Breast epithelium (tissue), 4 donors: ENCODE measurements around the gene MDM1. TPM values are rescaled to one million over a fixed set of nuclear protein-coding genes. Genes with fewer than 3 reads are reported as not detected.

ENCODE experiments used
- DNase-seq, 2 donors: peaks; one replicate each; pipeline ENCODE4 v3.0.0-alpha.2; 2019; ENCODE audit warnings: low spot score in 2 of 2
- H3K27ac ChIP-seq, 2 donors: fragments of 200-600 bp; sonication (generic) in 1 of 2; one replicate each; pipeline ENCODE4 v1.5.1; 2016 to 2019; ENCODE audit warnings: mild to moderate bottlenecking in 1 of 2
- H3K27me3 ChIP-seq, 2 donors: fragments of 200-600 bp; sonication (generic) in 1 of 2; one replicate each; pipeline versions ENCODE4 v1.5.1 to v1.6.0; 2017 to 2019; ENCODE audit warnings: control low read depth in 1 of 2, mild to moderate bottlenecking in 1 of 2
- H3K36me3 ChIP-seq: fragments of 200-600 bp; one replicate; pipeline ENCODE4 v1.5.1; 2019
- H3K4me1 ChIP-seq, 2 donors: fragments of 200-600 bp; sonication (generic); one replicate each; pipeline ENCODE4 v1.5.1; 2016 to 2019; ENCODE audit warnings: control low read depth in 1 of 2
- H3K4me3 ChIP-seq, 3 donors: fragments of 200-600 bp; sonication (generic); 1 replicate in 2 of 3; 2 replicates in 1 of 3; pipeline ENCODE4 v1.5.1; 2016 to 2019; ENCODE audit warnings: mild to moderate bottlenecking in 3 of 3, moderate library complexity in 2 of 3
- H3K9me3 ChIP-seq, 2 donors: fragments of 200-600 bp; sonication (generic) in 1 of 2; one replicate each; pipeline ENCODE4 v1.5.1; 2016 to 2019; ENCODE audit warnings: control low read depth in 1 of 2
- POLR2A ChIP-seq: fragments of 450-650 bp; IDR thresholded peaks from one replicate; pipeline ENCODE4 v1.6.1; 2016; ENCODE audit warnings: antibody characterized with exemption, mild to moderate bottlenecking, moderate library complexity
- POLR2AphosphoS5 ChIP-seq, 3 donors: sonication (generic); formaldehyde crosslinking; IDR thresholded peaks; one replicate each; pipeline ENCODE4 v1.6.1; 2017; ENCODE audit warnings: antibody characterized with exemption in 3 of 3
- intact Hi-C: fragments of 100-400 bp; cut with DNase I; formaldehyde crosslinking; loops from one replicate; pipeline ENCODE4 v1.15.1; 2023; ENCODE audit warnings: low total_unique reads
- total RNA-seq, 3 donors: library from RNA; depleted of rRNA; stranded (reverse); fragments of >200 nt; gene quantifications; one replicate each; pipeline ENCODE4 v1.1.0, GENCODE V29; 2016
- TF ChIP-seq, protein P1 (sequence below), 3 donors: fragments of 450-650 bp; IDR thresholded peaks; one replicate each; pipeline ENCODE4 v1.5.1; 2016 to 2017; ENCODE audit warnings: antibody characterized with exemption in 3 of 3, mild to moderate bottlenecking in 3 of 3, moderate library complexity in 3 of 3

The MDM1 gene
- total RNA-seq, 3 donors from 2014 or later, result 13.1 to 38.6 (median 18.7) TPM

GRCh38 chr12:68250454-68250853 is 81.7 kb downstream of the MDM1 start:
- no peak for TF ChIP-seq POLR2AphosphoS5 (IDR thresholded peaks at IDR 0.05)
- no peak for TF ChIP-seq POLR2A
- TF ChIP-seq, protein P1, sequence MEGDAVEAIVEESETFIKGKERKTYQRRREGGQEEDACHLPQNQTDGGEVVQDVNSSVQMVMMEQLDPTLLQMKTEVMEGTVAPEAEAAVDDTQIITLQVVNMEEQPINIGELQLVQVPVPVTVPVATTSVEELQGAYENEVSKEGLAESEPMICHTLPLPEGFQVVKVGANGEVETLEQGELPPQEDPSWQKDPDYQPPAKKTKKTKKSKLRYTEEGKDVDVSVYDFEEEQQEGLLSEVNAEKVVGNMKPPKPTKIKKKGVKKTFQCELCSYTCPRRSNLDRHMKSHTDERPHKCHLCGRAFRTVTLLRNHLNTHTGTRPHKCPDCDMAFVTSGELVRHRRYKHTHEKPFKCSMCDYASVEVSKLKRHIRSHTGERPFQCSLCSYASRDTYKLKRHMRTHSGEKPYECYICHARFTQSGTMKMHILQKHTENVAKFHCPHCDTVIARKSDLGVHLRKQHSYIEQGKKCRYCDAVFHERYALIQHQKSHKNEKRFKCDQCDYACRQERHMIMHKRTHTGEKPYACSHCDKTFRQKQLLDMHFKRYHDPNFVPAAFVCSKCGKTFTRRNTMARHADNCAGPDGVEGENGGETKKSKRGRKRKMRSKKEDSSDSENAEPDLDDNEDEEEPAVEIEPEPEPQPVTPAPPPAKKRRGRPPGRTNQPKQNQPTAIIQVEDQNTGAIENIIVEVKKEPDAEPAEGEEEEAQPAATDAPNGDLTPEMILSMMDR (IDR thresholded peaks at IDR 0.05), result no peak
- Histone ChIP-seq H3K27ac (no peak overlapping the region), H3K4me1 (no peaks in the 10 kb centered on the region), H3K4me3 (no peak overlapping the region), H3K27me3 (no peaks in the 10 kb centered on the region), H3K9me3 (peaks cover 0 to 5% of the 10 kb centered on the region in 2 donors), H3K36me3 (no peaks in the 10 kb centered on the region)
- intact Hi-C loops, result no loop called here
- no peak for DNase-seq

DNA sequence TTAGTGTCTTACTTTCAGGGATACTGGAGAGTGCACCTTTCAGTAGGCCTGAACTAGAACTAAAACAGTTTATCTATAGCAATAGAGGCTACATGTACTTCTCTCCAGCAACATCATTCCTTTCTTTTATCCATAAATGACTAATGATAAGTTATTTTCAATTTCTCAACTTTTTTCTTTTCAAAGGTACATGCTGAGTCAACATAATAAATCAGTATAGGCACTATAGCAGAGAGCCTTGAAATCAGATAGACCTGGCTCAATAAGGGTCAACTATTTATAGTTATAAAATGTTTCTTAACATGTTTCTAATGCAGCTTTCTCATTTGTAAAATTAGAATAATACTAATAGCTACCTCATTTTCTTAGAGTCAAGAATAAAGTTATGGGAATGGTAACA is 84.4 kb downstream of the MDM1 start:
- TF ChIP-seq, protein P1 (IDR thresholded peaks at IDR 0.05), result no peak
- no peak for TF ChIP-seq POLR2AphosphoS5 (IDR thresholded peaks at IDR 0.05)
- no peak for TF ChIP-seq POLR2A
- Histone ChIP-seq H3K9me3 (peaks cover 0 to 5% of the 10 kb centered on the region in 2 donors), H3K4me3 (no peak overlapping the region), H3K4me1 (no peaks in the 10 kb centered on the region), H3K27me3 (no peaks in the 10 kb centered on the region), H3K36me3 (no peaks in the 10 kb centered on the region), H3K27ac (no peak overlapping the region)
- no peak for DNase-seq
- intact Hi-C loops, result no loop called here

GRCh38 chr12:68246350-68246749 is 85.8 kb downstream of the MDM1 start:
- no peak overlapping the region for H3K4me3 ChIP-seq
- H3K4me1 ChIP-seq, result no peaks in the 10 kb centered on the region
- no peak overlapping the region for H3K27ac ChIP-seq
- H3K9me3 ChIP-seq, result peaks cover 0 to 5% of the 10 kb centered on the region in 2 donors
- no peak for DNase-seq
- H3K27me3 ChIP-seq, result no peaks in the 10 kb centered on the region
- no peaks in the 10 kb centered on the region for H3K36me3 ChIP-seq
- no peak for TF ChIP-seq POLR2AphosphoS5 (IDR thresholded peaks at IDR 0.05)
- TF ChIP-seq POLR2A, result no peak
- TF ChIP-seq, protein P1 (IDR thresholded peaks at IDR 0.05), result no peak
- intact Hi-C loops, result no loop called here

DNA sequence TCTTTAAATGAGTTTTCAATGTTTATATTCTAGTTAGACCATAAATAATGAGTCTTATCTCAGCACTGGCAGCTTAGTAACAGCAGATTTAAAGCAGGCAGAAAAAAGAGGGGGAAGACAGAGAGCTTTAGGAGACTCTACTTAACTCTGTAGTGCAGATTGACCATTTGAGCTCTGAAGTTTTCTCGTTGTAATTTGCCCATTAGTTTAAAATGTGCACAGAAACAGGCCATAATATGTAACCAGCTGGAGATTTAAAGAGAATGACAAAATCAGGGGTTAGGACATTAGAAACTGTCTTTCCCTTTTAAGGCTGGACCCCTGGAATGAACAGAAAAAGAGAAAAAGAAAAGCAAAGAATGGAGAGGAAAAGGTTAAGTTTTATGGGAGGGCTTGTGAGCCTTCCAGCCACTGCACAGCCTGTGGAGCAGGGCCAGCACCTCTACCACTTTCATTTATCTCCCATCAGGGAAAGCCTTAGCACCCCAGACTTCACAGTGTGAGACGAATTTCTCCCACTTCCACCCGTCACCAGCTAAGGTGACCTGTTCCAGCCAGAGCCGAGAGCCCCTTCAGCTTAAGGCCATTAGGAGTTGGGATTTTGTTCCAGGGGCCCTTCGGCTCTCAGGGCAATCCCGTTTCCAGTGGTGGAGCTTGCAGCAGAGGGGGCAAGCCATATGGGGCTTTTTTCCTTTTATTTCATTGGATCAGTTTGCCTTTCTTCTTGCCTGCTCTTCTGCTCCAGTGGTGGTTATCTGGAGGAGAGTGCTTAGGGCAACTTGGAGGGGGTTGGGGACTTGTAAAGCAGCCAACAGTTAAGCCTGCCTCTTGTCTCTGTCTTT is 86.8 kb downstream of the MDM1 start:
- Histone ChIP-seq H3K9me3 (peaks cover 0 to 5% of the 10 kb centered on the region in 2 donors), H3K4me3 (peak overlapping the region in 2 of 3 donors; percentile 29 to 54), H3K4me1 (no peaks in the 10 kb centered on the region), H3K27ac (peak overlapping the region in 1 of 2 donors; percentile 38), H3K27me3 (no peaks in the 10 kb centered on the region), H3K36me3 (no peaks in the 10 kb centered on the region)
- intact Hi-C loops, result loop anchor here (1.0 kb wide), 1 partner anchor 11 kb away; no protein-coding TSS in a partner anchor
- TF ChIP-seq POLR2A (no peak), POLR2AphosphoS5 (IDR thresholded peaks at IDR 0.05) (no peak)
- TF ChIP-seq, protein P1 (IDR thresholded peaks at IDR 0.05), result no peak
- DNase-seq, result no peak

Other genes with a start within 250 kb of the MDM1 start
- not detected for gene IFNG, start 172.6 kb downstream of the MDM1 start, total RNA-seq
- not detected for gene IL26, start 106.6 kb downstream of the MDM1 start, total RNA-seq
- not detected for gene IL22, start 78.8 kb downstream of the MDM1 start, total RNA-seq